DND-41 (cell line): Measurements from ENCODE around the gene NTN1.

Source experiments
- ATAC-seq: fragments of 200-7000 bp; cut with Tn5 transposase; 3 replicates; pipeline ENCODE4 v1.9.1; 2021; ENCODE audit warnings: low read depth; ENCODE audit not compliant: insufficient read depth
- DNase-seq: peaks from one replicate; pipeline ENCODE4 v3.0.0-alpha.2; 2020
- H2AFZ ChIP-seq: 2 replicates; pipeline ENCODE4 v1.6.0; 2012; ENCODE audit warnings: low read depth, low read length
- H3K27ac ChIP-seq: 2 replicates; pipeline ENCODE4 v1.5.1; 2012; ENCODE audit warnings: low read length, inconsistent platforms
- H3K27me3 ChIP-seq: fragments of 200-600 bp; sonication (generic); 2 replicates; pipeline ENCODE4 v1.6.0; 2012; ENCODE audit warnings: low read length, mild to moderate bottlenecking, inconsistent platforms; ENCODE audit not compliant: insufficient read depth, poor library complexity
- H3K36me3 ChIP-seq: 2 replicates; pipeline ENCODE4 v1.5.1; 2012; ENCODE audit warnings: low read length, inconsistent platforms; ENCODE audit not compliant: insufficient read depth
- H3K4me1 ChIP-seq: 2 replicates; pipeline ENCODE4 v1.5.1; 2012; ENCODE audit warnings: mild to moderate bottlenecking, low read length; ENCODE audit not compliant: insufficient read depth
- H3K4me2 ChIP-seq: 2 replicates; pipeline ENCODE4 v1.6.0; 2012; ENCODE audit warnings: mild to moderate bottlenecking, moderate library complexity, low read length, inconsistent platforms; ENCODE audit not compliant: insufficient read depth
- H3K4me3 ChIP-seq, 2 experiments: fragments of 200-600 bp in 1 of 2; shearing (Covaris generic) in 1 of 2; 2 replicates each; pipeline ENCODE4 v1.5.1; 2012 to 2016; ENCODE audit warnings: inconsistent platforms in 2 of 2, low read length in 2 of 2, mild to moderate bottlenecking in 2 of 2, low read depth in 1 of 2, moderate library complexity in 1 of 2
- H3K79me2 ChIP-seq: 2 replicates; pipeline ENCODE4 v1.6.0; 2012; ENCODE audit warnings: low read length, inconsistent platforms; ENCODE audit not compliant: insufficient read depth
- H3K9ac ChIP-seq: 2 replicates; pipeline ENCODE4 v1.6.0; 2012; ENCODE audit warnings: low read depth, mild to moderate bottlenecking, inconsistent platforms, low read length, moderate library complexity
- H3K9me3 ChIP-seq: 2 replicates; pipeline ENCODE4 v1.5.1; 2012; ENCODE audit warnings: low read length, moderate library complexity, mild to moderate bottlenecking, inconsistent platforms; ENCODE audit not compliant: insufficient read depth, severe bottlenecking
- H4K20me1 ChIP-seq: 2 replicates; pipeline ENCODE4 v1.6.0; 2012; ENCODE audit warnings: low read length; ENCODE audit not compliant: insufficient read depth
- EZH2 ChIP-seq: IDR thresholded peaks from 3 replicates; pipeline ENCODE4 v1.6.1; 2012; ENCODE audit warnings: borderline replicate concordance, low read depth, mild to moderate bottlenecking, moderate library complexity, low read length, inconsistent platforms; ENCODE audit not compliant: severe bottlenecking
- TF ChIP-seq, protein P1 (sequence below): IDR thresholded peaks from 2 replicates; pipeline ENCODE4 v1.5.1; 2012; ENCODE audit warnings: borderline replicate concordance, low read length, moderate library complexity, mild to moderate bottlenecking; ENCODE audit not compliant: poor library complexity, severe bottlenecking; ENCODE audit errors: extremely low read depth

The NTN1 gene

DNA sequence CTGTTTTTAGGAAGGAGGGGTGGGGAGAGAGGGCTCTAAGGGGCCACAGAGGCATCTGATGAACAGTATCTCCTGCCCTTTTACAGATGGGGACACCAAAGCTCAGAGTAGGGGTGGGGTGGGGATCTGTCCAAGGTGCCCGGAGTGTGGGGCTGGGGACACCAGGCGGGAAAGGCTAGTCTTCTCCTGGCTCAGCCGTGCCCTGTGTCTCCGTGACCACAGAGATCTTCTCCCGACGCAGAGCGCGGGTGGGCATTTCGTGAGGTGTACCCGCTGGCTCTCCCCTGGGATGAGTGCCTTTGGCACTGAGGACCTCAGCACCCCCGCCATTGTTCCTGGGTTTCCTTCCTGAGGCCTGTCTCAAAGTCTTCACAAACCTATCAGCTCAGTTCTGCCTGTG, 209.6 kb downstream of the NTN1 start:
- H3K27ac ChIP-seq, result no peak overlapping the region
- no peaks in the 10 kb centered on the region for H3K9me3 ChIP-seq
- H2AFZ ChIP-seq, result no peak overlapping the region
- TF ChIP-seq, protein P1, sequence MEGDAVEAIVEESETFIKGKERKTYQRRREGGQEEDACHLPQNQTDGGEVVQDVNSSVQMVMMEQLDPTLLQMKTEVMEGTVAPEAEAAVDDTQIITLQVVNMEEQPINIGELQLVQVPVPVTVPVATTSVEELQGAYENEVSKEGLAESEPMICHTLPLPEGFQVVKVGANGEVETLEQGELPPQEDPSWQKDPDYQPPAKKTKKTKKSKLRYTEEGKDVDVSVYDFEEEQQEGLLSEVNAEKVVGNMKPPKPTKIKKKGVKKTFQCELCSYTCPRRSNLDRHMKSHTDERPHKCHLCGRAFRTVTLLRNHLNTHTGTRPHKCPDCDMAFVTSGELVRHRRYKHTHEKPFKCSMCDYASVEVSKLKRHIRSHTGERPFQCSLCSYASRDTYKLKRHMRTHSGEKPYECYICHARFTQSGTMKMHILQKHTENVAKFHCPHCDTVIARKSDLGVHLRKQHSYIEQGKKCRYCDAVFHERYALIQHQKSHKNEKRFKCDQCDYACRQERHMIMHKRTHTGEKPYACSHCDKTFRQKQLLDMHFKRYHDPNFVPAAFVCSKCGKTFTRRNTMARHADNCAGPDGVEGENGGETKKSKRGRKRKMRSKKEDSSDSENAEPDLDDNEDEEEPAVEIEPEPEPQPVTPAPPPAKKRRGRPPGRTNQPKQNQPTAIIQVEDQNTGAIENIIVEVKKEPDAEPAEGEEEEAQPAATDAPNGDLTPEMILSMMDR, result no peak
- TF ChIP-seq EZH2, result no peak
- H3K27me3 ChIP-seq, result no peaks in the 10 kb centered on the region
- no peak overlapping the region for H3K4me2 ChIP-seq
- no peak overlapping the region for H3K4me3 ChIP-seq
- DNase-seq, result no peak
- H3K79me2 ChIP-seq, result no peaks in the 10 kb centered on the region
- H4K20me1 ChIP-seq, result no peaks in the 10 kb centered on the region; the same call in 1 of the 2 replicates
- H3K9ac ChIP-seq, result no peak overlapping the region
- no peaks in the 10 kb centered on the region; the same call in 1 of the 2 replicates for H3K36me3 ChIP-seq
- no peaks in the 10 kb centered on the region for H3K4me1 ChIP-seq
- ATAC-seq, result no peak

DNA sequence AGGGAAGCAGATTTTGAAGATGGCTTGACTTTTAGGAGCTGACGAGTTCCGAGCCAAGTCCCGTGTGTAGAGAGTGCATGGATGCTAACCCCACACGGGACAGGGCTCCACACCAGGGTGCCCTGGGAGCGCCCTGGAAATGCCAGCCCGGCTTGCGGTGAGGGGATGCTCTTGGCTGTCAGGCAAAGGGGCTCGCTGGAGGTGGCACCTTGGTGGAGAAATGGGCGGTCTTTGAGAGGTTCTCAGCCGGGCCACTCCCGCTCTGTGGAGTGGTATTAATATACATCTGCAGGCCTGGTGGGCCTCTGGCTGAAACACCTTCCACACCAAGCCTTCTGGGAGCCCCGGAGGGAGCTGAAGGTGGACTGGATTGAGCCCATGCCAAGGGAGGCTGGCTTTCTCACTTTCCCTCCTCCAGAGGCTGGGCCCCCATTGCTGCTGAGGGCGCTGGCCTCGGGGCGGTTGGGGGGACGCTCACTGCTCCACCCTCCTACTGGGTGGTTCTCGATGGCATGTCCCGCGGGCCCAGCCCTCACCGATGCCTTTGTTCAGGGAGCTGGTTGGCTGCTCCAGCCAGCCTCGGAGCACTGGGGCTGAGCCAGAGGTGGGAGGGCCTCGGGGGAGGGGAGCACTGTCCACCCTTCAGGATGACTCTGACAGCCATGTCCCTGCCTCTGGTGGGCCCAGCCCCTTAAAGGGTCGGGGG, 210.3 kb downstream of the NTN1 start:
- no peak for TF ChIP-seq EZH2
- TF ChIP-seq, protein P1, result no peak
- Histone ChIP-seq H3K4me3 (no peak overlapping the region), H3K9ac (no peak overlapping the region), H2AFZ (no peak overlapping the region), H3K4me2 (no peak overlapping the region), H3K27ac (no peak overlapping the region), H3K36me3 (no peaks in the 10 kb centered on the region; the same call in 1 of the 2 replicates), H3K79me2 (no peaks in the 10 kb centered on the region), H4K20me1 (no peaks in the 10 kb centered on the region; the same call in 1 of the 2 replicates), H3K9me3 (no peaks in the 10 kb centered on the region), H3K27me3 (no peaks in the 10 kb centered on the region), H3K4me1 (no peaks in the 10 kb centered on the region)
- DNase-seq (no peak), ATAC-seq (no peak)

- TF ChIP-seq, protein P1, result no peak
- no peak for TF ChIP-seq EZH2
These were observed 210.8 kb downstream of the NTN1 start for GRCh38 chr17:9232155-9232475.

More at GRCh38 chr17:9232155-9232475, 210.8 kb downstream of the NTN1 start:
- no peaks in the 10 kb centered on the region; the same call in 1 of the 2 replicates for H3K36me3 ChIP-seq
- no peak overlapping the region for H3K9ac ChIP-seq
- no peaks in the 10 kb centered on the region for H3K4me1 ChIP-seq
- DNase-seq (no peak), ATAC-seq (no peak)
- H3K4me2 ChIP-seq, result no peak overlapping the region
- no peak overlapping the region for H3K27ac ChIP-seq
- no peaks in the 10 kb centered on the region; the same call in 1 of the 2 replicates for H4K20me1 ChIP-seq
- H3K27me3 ChIP-seq, result no peaks in the 10 kb centered on the region
- H3K79me2 ChIP-seq, result no peaks in the 10 kb centered on the region
- no peak overlapping the region for H3K4me3 ChIP-seq
- no peaks in the 10 kb centered on the region for H3K9me3 ChIP-seq
- H2AFZ ChIP-seq, result no peak overlapping the region
